Neural progenitor cell (in vitro differentiated cells): ENCODE measurements around the gene PTPRC. TPM values are rescaled to one million over a fixed set of nuclear protein-coding genes. Genes with fewer than 3 reads are reported as not detected.

ENCODE experiments used
- DNase-seq: peaks from one replicate; pipeline ENCODE4 v3.0.0-alpha.2; 2016; ENCODE audit warnings: low spot score
- H2AFZ ChIP-seq: fragments of 200-600 bp; sonication (generic); replicated peaks from 2 replicates; pipeline ENCODE4 v1.6.1; 2016; ENCODE audit warnings: antibody characterized with exemption
- H3F3A ChIP-seq: fragments of 200-600 bp; sonication (generic); 2 replicates; pipeline ENCODE4 v1.6.1; 2016; ENCODE audit warnings: antibody characterized with exemption, low read depth
- H3K27ac ChIP-seq: fragments of 200-600 bp; sonication (generic); 2 replicates; pipeline ENCODE4 v1.5.1; 2016; ENCODE audit warnings: mild to moderate bottlenecking
- H3K27me3 ChIP-seq: fragments of 200-600 bp; sonication (generic); 2 replicates; pipeline ENCODE4 v1.6.1; 2016; ENCODE audit warnings: mild to moderate bottlenecking, moderate library complexity
- H3K36me3 ChIP-seq: fragments of 200-600 bp; sonication (generic); 2 replicates; pipeline ENCODE4 v1.5.1; 2016
- H3K4me1 ChIP-seq: fragments of 200-600 bp; sonication (generic); 2 replicates; pipeline ENCODE4 v1.6.1; 2016; ENCODE audit warnings: mixed run types
- H3K4me2 ChIP-seq: fragments of 200-600 bp; sonication (generic); 2 replicates; pipeline ENCODE4 v1.6.1; 2016
- H3K4me3 ChIP-seq: fragments of 200-600 bp; sonication (generic); 2 replicates; pipeline ENCODE4 v1.5.1; 2016
- H3K79me2 ChIP-seq: fragments of 200-600 bp; sonication (generic); 2 replicates; pipeline ENCODE4 v1.6.1; 2016; ENCODE audit warnings: low read depth
- H3K9ac ChIP-seq: fragments of 200-600 bp; sonication (generic); 2 replicates; pipeline ENCODE4 v1.6.1; 2016
- H3K9me3 ChIP-seq: fragments of 200-600 bp; sonication (generic); 2 replicates; pipeline ENCODE4 v1.5.1; 2016; ENCODE audit warnings: low read depth
- H4K20me1 ChIP-seq: fragments of 200-600 bp; sonication (generic); 2 replicates; pipeline ENCODE4 v1.6.1; 2016; ENCODE audit warnings: low read depth
- H3K27ac Mint-ChIP-seq: 3 replicates; pipeline ENCODE4 v1.8.0; 2021; ENCODE audit warnings: mixed read lengths
- H3K27me3 Mint-ChIP-seq: 2 replicates; pipeline ENCODE4 v1.8.0; 2022; ENCODE audit warnings: low read depth, mild to moderate bottlenecking, inconsistent platforms, moderate library complexity, mixed read lengths; ENCODE audit not compliant: insufficient read depth
- H3K36me3 Mint-ChIP-seq: 3 replicates; pipeline ENCODE4 v1.8.0; 2021; ENCODE audit warnings: mixed read lengths
- H3K4me1 Mint-ChIP-seq: 3 replicates; pipeline ENCODE4 v1.8.0; 2021; ENCODE audit warnings: mixed read lengths
- H3K4me3 Mint-ChIP-seq: 3 replicates; pipeline ENCODE4 v1.8.0; 2021; ENCODE audit warnings: mild to moderate bottlenecking, moderate library complexity, mixed read lengths
- H3K9me3 Mint-ChIP-seq: 3 replicates; pipeline ENCODE4 v1.8.0; 2020; ENCODE audit warnings: mixed read lengths
- CTCF ChIP-seq: fragments of 200-600 bp; sonication (generic); IDR thresholded peaks from 2 replicates; pipeline ENCODE4 v1.5.1; 2017; ENCODE audit warnings: antibody characterized with exemption, mild to moderate bottlenecking
- EZH2 ChIP-seq: fragments of 200-600 bp; sonication (generic); IDR thresholded peaks from 2 replicates; pipeline ENCODE4 v1.6.1; 2017; ENCODE audit warnings: antibody characterized with exemption, mild to moderate bottlenecking, moderate library complexity
- EZH2phosphoT487 ChIP-seq: fragments of 200-600 bp; sonication (generic); IDR thresholded peaks from 2 replicates; pipeline ENCODE4 v1.6.1; 2017; ENCODE audit warnings: antibody characterized with exemption
- total RNA-seq: library from RNA; depleted of rRNA; stranded (reverse); fragments of >200 nt; gene quantifications from 2 replicates; pipeline ENCODE4 v1.2.3, GENCODE V29; 2015; ENCODE audit warnings: low replicate concordance

PTPRC gene
- total RNA-seq, 1 donor from 2014 or later: not detected

DNA sequence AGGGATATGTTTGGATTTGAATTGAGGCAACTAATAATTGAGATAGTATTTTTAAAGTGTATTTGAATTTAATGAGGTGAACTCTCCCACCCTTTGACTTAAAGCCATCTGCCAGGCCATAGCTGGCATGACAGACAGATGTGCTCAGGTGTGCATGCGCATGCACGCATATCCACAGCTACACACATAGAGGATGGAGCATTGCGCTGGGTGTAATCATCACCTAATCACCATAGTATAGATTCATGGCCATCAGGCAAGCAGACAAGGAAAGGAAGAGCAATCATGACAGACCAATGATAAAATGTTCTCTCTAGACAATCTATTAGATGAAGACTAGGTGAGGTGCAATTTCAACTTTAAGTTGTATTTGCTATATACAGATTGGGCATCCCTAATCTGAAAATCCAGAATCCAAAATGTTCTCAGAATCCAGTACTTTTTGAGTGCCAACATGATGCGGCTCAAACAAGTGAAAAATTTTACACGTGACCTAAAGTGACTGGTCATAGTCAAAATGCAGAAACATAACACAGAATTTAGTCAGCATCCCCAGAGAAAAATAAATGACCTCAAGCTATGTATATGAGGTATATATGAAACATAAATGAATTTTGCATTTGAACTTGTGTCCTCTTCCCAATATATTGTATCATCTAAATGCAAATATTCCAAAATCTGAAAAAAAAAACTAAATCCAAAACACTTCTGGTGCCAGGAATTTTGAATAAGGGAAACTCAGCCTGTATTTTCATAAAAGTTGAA, 70.1 kb downstream of the PTPRC start:
- no peak overlapping the region for H3K27ac ChIP-seq
- Mint-ChIP-seq H3K36me3 (no peaks in the 10 kb centered on the region), H3K27ac (no peak overlapping the region), H3K4me1 (no peaks in the 10 kb centered on the region), H3K9me3 (no peaks in the 10 kb centered on the region), H3K27me3 (peaks cover 3% of the 10 kb centered on the region), H3K4me3 (no peak overlapping the region)
- H2AFZ ChIP-seq: no peak overlapping the region
- no peaks in the 10 kb centered on the region for H3K4me1 ChIP-seq
- H3K36me3 ChIP-seq: no peaks in the 10 kb centered on the region
- no peaks in the 10 kb centered on the region for H3K9me3 ChIP-seq
- H3K4me2 ChIP-seq: no peak overlapping the region
- no peaks in the 10 kb centered on the region for H3K27me3 ChIP-seq
- DNase-seq: no peak
- no peak overlapping the region for H3K4me3 ChIP-seq
- no peak overlapping the region for H3K9ac ChIP-seq
- H3F3A ChIP-seq: no peaks in the 10 kb centered on the region
- H4K20me1 ChIP-seq: no peaks in the 10 kb centered on the region
- TF ChIP-seq EZH2phosphoT487: no peak
- TF ChIP-seq EZH2: no peak
- TF ChIP-seq CTCF: no peak
- no peaks in the 10 kb centered on the region for H3K79me2 ChIP-seq

DNA sequence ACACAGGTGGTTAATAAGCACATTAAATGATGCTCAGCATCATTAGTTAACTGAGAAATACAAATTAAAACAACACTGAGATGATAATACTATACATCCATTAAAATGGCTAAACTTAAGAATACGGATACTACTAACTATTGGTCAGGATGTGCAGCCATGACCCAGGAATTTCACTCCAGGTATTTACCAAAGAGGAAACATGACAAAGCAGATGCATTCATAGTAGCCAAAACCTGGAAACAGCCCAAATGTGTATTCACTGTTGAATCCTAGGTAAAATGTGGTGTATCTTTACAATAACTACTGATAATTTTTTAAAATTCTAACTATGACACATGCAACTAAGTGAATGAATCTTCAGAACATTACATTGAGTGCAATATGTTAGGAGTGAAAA, 73.0 kb downstream of the PTPRC start:
- no peaks in the 10 kb centered on the region for H3K4me1 Mint-ChIP-seq

GRCh38 chr1:198713081-198713480, 74.2 kb downstream of the PTPRC start:
- no peak overlapping the region for H3K9ac ChIP-seq
- H3K4me3 ChIP-seq: no peak overlapping the region
- no peaks in the 10 kb centered on the region for H3F3A ChIP-seq
- H3K4me3 Mint-ChIP-seq: no peak overlapping the region
- H3K4me1 Mint-ChIP-seq: no peaks in the 10 kb centered on the region
- H3K9me3 Mint-ChIP-seq: no peaks in the 10 kb centered on the region
- no peak overlapping the region for H3K27ac ChIP-seq
- H3K36me3 Mint-ChIP-seq: no peaks in the 10 kb centered on the region
- H3K4me2 ChIP-seq: no peak overlapping the region
- no peak overlapping the region for H3K27ac Mint-ChIP-seq
- no peaks in the 10 kb centered on the region for H4K20me1 ChIP-seq
- no peaks in the 10 kb centered on the region for H3K27me3 ChIP-seq
- no peaks in the 10 kb centered on the region for H3K36me3 ChIP-seq
- no peak overlapping the region for H2AFZ ChIP-seq
- H3K4me1 ChIP-seq: no peaks in the 10 kb centered on the region
- H3K9me3 ChIP-seq: no peaks in the 10 kb centered on the region
- no peak for DNase-seq
- no peak for TF ChIP-seq EZH2phosphoT487
- TF ChIP-seq EZH2: no peak
- no peak for TF ChIP-seq CTCF
- H3K79me2 ChIP-seq: no peaks in the 10 kb centered on the region
- peaks cover 5% of the 10 kb centered on the region for H3K27me3 Mint-ChIP-seq

More for the DNA sequence above, 73.0 kb downstream of the PTPRC start:
- Mint-ChIP-seq H3K27ac (no peak overlapping the region), H3K9me3 (no peaks in the 10 kb centered on the region), H3K4me3 (no peak overlapping the region), H3K36me3 (no peaks in the 10 kb centered on the region), H3K27me3 (peaks cover 5% of the 10 kb centered on the region)
- H3K27me3 ChIP-seq: no peaks in the 10 kb centered on the region
- TF ChIP-seq EZH2phosphoT487: no peak
- TF ChIP-seq CTCF: no peak
- TF ChIP-seq EZH2: no peak
- no peaks in the 10 kb centered on the region for H3K9me3 ChIP-seq
- no peak overlapping the region for H3K4me3 ChIP-seq
- no peaks in the 10 kb centered on the region for H3K79me2 ChIP-seq
- peak overlapping the region; percentile 11 for H2AFZ ChIP-seq
- DNase-seq: no peak
- no peak overlapping the region for H3K9ac ChIP-seq
- no peak overlapping the region for H3K4me2 ChIP-seq
- no peaks in the 10 kb centered on the region for H4K20me1 ChIP-seq
- H3K4me1 ChIP-seq: no peaks in the 10 kb centered on the region
- no peaks in the 10 kb centered on the region for H3K36me3 ChIP-seq
- no peaks in the 10 kb centered on the region for H3F3A ChIP-seq
- no peak overlapping the region for H3K27ac ChIP-seq
